Stimulated activated CD8-positive, alpha-beta memory T cell treated with anti-CD3 and anti-CD28 coated beads, Interleukin-7, amount 100 ng/mL, for 24 hours (primary cell): Measurements from ENCODE around the gene LRRC37A2.
"Not testable (repeated sequence)": the region's sequence is repeated elsewhere in the genome, so short reads cannot be mapped to it uniquely, and the experiment has no call there.

Experiments used
- DNase-seq: peaks from one replicate; pipeline ENCODE4 v3.0.0-alpha.2; 2020; ENCODE audit warnings: low read depth

The LRRC37A2 gene

GRCh38 chr17:46598344-46598931, 86.2 kb downstream of the LRRC37A2 start:
- not testable (repeated sequence) for DNase-seq

DNA sequence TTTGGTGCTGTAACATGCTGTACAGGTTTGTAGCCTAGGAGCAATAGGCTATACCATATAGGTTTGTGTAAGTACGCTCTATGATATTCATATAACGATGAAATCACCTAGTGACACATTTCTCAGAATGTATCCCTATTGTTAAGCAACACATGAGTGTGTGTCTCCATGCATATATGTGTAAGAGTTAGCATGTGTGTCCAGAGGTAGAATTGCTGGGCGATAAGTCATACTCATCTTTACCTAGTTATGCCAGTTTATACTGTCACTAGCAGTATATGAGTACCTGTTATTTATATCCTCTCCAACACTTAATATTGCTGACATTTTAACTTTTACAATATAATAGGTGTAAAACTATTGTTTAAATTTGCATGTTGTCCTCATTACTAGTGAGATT, 88.5 kb downstream of the LRRC37A2 start:
- not testable (repeated sequence) for DNase-seq

GRCh38 chr17:46603125-46603524, 90.9 kb downstream of the LRRC37A2 start:
- not testable (repeated sequence) for DNase-seq
